BE2C (cell line): ENCODE data around the gene ZNF214. TPM values are rescaled to one million over a fixed set of nuclear protein-coding genes. Genes with fewer than 3 reads are reported as not detected.

Experiments
- DNase-seq: peaks from one replicate; pipeline ENCODE4 v3.0.0-alpha.2; 2020
- H3K27me3 ChIP-seq: fragments of 250-450 bp; sonication (Bioruptor Pico); 2 replicates; pipeline ENCODE4 v1.5.1; 2020; ENCODE audit warnings: mild to moderate bottlenecking
- H3K36me3 ChIP-seq: fragments of 250-450 bp; sonication (Bioruptor Pico); 2 replicates; pipeline ENCODE4 v1.5.1; 2020; ENCODE audit warnings: mild to moderate bottlenecking
- H3K4me1 ChIP-seq: fragments of 250-450 bp; sonication (Bioruptor Pico); 2 replicates; pipeline ENCODE4 v1.5.1; 2020
- H3K4me3 ChIP-seq: 2 replicates; pipeline ENCODE4 v1.5.1; 2011; ENCODE audit warnings: low read depth, low read length
- H3K9me3 ChIP-seq: fragments of 250-450 bp; sonication (Bioruptor Pico); 2 replicates; pipeline ENCODE4 v1.5.1; 2020
- polyA plus RNA-seq: library from polyadenylated mRNA; unstranded; fragments of >200 nt; gene quantifications from one replicate; pipeline ENCODE4 v1.2.1, GENCODE V29; 2012; ENCODE audit warnings: low read depth, missing spikeins; ENCODE audit not compliant: insufficient read length, insufficient read depth
- TF ChIP-seq, protein P1 (sequence below): IDR thresholded peaks from 2 replicates; pipeline ENCODE4 v1.5.1; 2012; ENCODE audit warnings: mild to moderate bottlenecking, low read depth, low read length

Gene ZNF214
- not detected for polyA plus RNA-seq

DNA sequence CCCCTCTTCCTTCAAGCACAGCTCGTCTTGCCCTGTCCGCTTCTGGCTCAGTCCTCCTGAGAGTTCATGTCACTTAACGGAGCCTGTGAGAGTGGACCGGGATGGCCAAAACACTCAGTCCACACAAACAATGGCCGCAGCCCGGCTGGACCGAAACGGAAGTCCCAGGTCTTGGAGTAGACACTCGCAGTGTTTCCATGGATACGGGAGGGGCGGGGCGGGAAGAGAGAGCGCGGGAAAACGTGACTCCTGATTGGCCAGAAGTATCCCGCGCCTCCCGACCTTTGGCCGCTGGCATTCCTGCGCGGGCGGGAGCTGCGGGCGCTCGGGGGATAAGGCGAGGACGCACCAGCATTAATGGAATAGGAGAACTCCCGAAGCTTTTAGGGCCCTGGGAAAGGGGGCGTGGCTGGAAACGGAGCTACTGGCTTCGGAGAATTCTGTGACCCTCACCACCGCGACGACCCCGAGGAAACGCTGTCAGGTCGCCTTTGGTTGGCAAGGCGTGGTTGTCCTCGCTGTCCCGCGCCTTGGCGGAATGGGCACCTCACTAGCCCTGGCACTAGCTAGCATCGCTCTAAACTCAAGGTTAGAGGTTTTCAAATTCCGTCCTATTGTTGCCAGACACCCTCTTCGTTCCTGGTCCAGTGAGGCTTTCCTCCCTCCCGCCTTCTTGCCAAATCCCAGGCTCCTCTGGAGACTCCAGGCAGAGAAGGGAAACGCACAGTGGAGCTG lies at the start of gene ZNF214, which contains the start of gene NLRP14:
Gene ZNF214 (minus strand): TSS at position 164 of the 735 bp plus-strand sequence. CDS start 17,511 bp downstream, outside the sequence.
Gene NLRP14 (plus strand): TSS at position 297 of the 735 bp plus-strand sequence. CDS start 18,108 bp downstream, outside the sequence.
- TF ChIP-seq, protein P1, sequence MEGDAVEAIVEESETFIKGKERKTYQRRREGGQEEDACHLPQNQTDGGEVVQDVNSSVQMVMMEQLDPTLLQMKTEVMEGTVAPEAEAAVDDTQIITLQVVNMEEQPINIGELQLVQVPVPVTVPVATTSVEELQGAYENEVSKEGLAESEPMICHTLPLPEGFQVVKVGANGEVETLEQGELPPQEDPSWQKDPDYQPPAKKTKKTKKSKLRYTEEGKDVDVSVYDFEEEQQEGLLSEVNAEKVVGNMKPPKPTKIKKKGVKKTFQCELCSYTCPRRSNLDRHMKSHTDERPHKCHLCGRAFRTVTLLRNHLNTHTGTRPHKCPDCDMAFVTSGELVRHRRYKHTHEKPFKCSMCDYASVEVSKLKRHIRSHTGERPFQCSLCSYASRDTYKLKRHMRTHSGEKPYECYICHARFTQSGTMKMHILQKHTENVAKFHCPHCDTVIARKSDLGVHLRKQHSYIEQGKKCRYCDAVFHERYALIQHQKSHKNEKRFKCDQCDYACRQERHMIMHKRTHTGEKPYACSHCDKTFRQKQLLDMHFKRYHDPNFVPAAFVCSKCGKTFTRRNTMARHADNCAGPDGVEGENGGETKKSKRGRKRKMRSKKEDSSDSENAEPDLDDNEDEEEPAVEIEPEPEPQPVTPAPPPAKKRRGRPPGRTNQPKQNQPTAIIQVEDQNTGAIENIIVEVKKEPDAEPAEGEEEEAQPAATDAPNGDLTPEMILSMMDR, result no peak
- peak; percentile 60 for DNase-seq
- Histone ChIP-seq H3K36me3 (no peaks in the 10 kb centered on the region), H3K4me1 (no peaks in the 10 kb centered on the region), H3K9me3 (no peaks in the 10 kb centered on the region), H3K27me3 (0 out of 2 replicates have a peak, but pooled peaks cover 2% of the 10 kb centered on the region), H3K4me3 (peak within 1 kb of the TSS; percentile 51)

DNA sequence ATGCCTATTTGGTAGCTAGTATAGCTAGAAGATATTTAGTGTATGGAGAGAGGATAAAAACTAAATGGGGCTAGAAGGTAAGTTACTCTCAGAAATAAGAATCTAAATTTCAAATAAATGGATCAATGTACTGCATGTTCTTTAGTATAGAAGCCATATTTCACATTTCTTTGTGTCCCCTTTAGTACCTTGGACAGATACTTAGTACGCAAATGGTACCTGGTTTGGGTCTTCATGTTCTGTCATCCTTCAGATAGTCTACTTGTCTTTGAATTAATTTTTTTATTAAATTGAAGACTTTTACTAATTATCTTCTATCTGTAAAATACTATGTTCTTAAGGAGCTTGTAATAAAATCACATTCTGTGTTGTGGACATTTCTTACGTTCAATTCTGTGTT lies 42.4 kb upstream of the ZNF214 start:
- no peaks in the 10 kb centered on the region for H3K36me3 ChIP-seq
- H3K9me3 ChIP-seq, result no peaks in the 10 kb centered on the region
- TF ChIP-seq, protein P1, result no peak
- H3K4me1 ChIP-seq, result no peaks in the 10 kb centered on the region
- no peak overlapping the region for H3K4me3 ChIP-seq
- no peaks in the 10 kb centered on the region; the same call in 1 of the 2 replicates for H3K27me3 ChIP-seq
- no peak for DNase-seq

DNA sequence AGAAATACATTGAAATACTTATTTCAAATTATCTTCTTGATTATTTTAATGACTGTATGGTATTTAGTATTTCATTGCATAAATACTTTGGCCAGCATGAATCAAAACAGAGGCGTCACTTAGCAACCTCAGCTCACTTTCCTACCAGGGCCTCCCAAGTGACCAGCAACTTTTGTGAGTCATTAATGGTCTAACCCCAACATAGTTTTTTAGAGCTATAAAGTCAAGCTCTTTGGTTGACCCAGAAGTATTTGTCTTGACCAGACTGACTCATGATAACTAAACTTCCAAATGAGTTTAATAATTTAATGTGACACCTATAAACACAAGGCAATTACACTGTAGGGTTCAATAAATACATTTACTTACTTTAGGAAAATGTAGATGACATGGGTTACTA lies 40.7 kb upstream of the ZNF214 start:
- H3K4me3 ChIP-seq, result no peak overlapping the region
- H3K9me3 ChIP-seq, result no peaks in the 10 kb centered on the region
- TF ChIP-seq, protein P1, result no peak
- H3K27me3 ChIP-seq, result no peaks in the 10 kb centered on the region; the same call in 1 of the 2 replicates
- DNase-seq, result no peak
- no peaks in the 10 kb centered on the region for H3K4me1 ChIP-seq
- no peaks in the 10 kb centered on the region for H3K36me3 ChIP-seq

DNA sequence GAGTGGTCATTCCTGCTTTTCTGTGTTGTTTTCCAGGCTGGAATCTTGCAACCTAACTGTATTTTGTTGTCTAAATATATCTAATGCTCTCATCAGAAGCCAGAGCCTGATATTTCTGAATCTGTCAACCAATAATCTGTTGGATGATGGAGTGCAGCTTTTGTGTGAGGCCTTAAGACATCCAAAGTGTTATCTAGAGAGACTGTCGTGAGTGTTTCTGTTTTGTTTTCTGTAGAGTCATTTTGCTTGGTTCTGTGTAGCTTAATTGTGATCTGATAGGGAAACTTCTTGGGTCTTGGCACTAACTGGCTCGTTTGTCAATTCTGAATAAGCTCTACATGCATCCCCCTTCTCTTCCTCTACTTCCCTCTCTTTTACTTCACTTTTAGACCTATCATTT lies 37.5 kb upstream of the ZNF214 start:
- Histone ChIP-seq H3K4me3 (no peak overlapping the region), H3K36me3 (no peaks in the 10 kb centered on the region), H3K4me1 (no peaks in the 10 kb centered on the region), H3K27me3 (no peaks in the 10 kb centered on the region; the same call in 1 of the 2 replicates), H3K9me3 (no peaks in the 10 kb centered on the region)
- TF ChIP-seq, protein P1, result no peak
- DNase-seq, result no peak

DNA sequence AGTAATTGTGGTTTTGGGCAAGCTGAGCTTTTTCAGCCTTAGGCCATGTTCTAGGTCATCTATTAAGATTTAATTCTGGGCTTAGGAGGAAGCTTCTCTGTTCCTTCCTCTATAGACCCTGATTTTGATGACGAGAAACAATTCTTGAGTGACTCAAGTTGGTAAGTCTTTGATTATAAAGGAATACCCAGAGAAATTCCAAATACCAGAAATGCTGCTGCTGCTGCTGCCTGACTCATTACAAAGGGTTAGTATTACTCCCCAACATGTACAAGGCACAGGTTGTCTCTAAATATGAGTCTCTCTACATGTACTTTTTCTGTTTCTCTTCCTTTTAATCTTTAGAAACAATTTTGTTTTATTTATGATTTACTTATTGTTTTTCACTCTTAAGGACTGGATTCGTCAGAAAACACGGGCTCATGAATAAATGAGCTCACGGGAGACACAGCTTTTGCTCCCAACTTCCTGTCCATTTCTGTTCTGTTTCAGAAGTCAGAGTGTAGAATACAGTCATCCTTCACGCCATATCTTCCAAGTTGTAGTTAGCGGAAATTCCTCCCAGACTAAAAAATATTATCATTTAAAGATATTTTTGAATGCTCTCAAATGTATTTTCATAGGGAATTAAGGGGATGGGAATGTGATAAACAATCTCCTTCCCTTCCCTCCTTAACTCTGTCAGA lies 36.8 kb upstream of the ZNF214 start:
- no peak for DNase-seq
- no peaks in the 10 kb centered on the region for H3K4me1 ChIP-seq
- no peaks in the 10 kb centered on the region for H3K36me3 ChIP-seq
- TF ChIP-seq, protein P1, result no peak
- no peaks in the 10 kb centered on the region; the same call in 1 of the 2 replicates for H3K27me3 ChIP-seq
- H3K9me3 ChIP-seq, result no peaks in the 10 kb centered on the region
- no peak overlapping the region for H3K4me3 ChIP-seq

DNA sequence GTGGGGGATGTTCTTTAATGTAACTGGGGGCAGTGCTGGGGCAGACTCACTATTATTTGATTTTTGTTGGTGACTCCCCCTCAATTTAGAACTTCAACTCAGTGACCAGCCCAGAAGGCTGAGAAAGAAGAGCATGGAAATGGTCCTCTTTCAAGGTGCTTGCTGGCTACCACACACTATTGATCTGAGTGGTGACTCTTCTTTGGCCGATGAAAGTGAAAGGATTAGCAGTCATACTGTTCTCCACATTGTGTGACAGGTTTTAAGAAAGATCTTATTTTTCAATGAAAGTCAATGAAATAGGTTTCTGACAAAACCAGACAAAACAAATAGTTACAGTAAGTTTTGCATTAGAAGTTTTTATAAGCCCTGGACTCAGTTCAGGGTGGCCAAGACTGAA lies 30.0 kb upstream of the ZNF214 start:
- Histone ChIP-seq H3K4me3 (no peak overlapping the region), H3K9me3 (no peaks in the 10 kb centered on the region), H3K4me1 (no peaks in the 10 kb centered on the region), H3K27me3 (no peaks in the 10 kb centered on the region), H3K36me3 (no peaks in the 10 kb centered on the region)
- no peak for DNase-seq
- TF ChIP-seq, protein P1, result no peak
